ENCODE measurements around the gene TPPP3. TPM values are rescaled to one million over a fixed set of nuclear protein-coding genes. Genes with fewer than 3 reads are reported as not detected.

Gene TPPP3
- total and polyA plus RNA-seq, 9 donors = 2.2 to 269 (median 15.2) TPM

- Histone ChIP-seq H3K27me3 (no peaks in the 10 kb centered on the region), H3K9me3 (no peaks in the 10 kb centered on the region), H3K4me1 (ENCODE audit: insufficient read depth) (peaks cover 20% of the 10 kb centered on the region), H3K27ac (no peak overlapping the region), H3K4me3 (no peak overlapping the region), H3K36me3 (no peaks in the 10 kb centered on the region)
- intact Hi-C loops (cut with DNase I) = no loop called here
- no peak for DNase-seq
- TF ChIP-seq POLR2A (IDR thresholded peaks at IDR 0.05) (no peak), EP300 (IDR thresholded peaks at IDR 0.05) (no peak), CTCF (IDR thresholded peaks at IDR 0.05) (no peak)
- WGBS, 3 donors = 89 to 91% (median 90%) methylated on average over 19 of the region's 19 CpGs
Observed at GRCh38 chr16:67438824-67439393, 45.6 kb upstream of the TPPP3 start.

GRCh38 chr16:67438098-67438791 lies 44.9 kb upstream of the TPPP3 start:
- TF ChIP-seq POLR2A (IDR thresholded peaks at IDR 0.05) (no peak), EP300 (IDR thresholded peaks at IDR 0.05) (no peak), CTCF (IDR thresholded peaks at IDR 0.05) (no peak)

GRCh38 chr16:67437513-67437912 lies 44.2 kb upstream of the TPPP3 start:
- Histone ChIP-seq H3K9me3 (no peaks in the 10 kb centered on the region), H3K4me3 (no peak overlapping the region), H3K4me1 (ENCODE audit: insufficient read depth) (peaks cover 9% of the 10 kb centered on the region), H3K36me3 (no peaks in the 10 kb centered on the region), H3K27ac (no peak overlapping the region), H3K27me3 (no peaks in the 10 kb centered on the region)
- 83 to 88% (median 84%) methylated on average over 4 of the region's 4 CpGs for WGBS, 3 donors
- intact Hi-C loops (cut with DNase I) = no loop called here
- DNase-seq = no peak
- no peak for TF ChIP-seq CTCF (IDR thresholded peaks at IDR 0.05)
- no peak for TF ChIP-seq EP300 (IDR thresholded peaks at IDR 0.05)
- no peak for TF ChIP-seq POLR2A (IDR thresholded peaks at IDR 0.05)

More at GRCh38 chr16:67438098-67438791, 44.9 kb upstream of the TPPP3 start:
- Histone ChIP-seq H3K36me3 (no peaks in the 10 kb centered on the region), H3K4me1 (ENCODE audit: insufficient read depth) (peaks cover 13% of the 10 kb centered on the region), H3K27ac (no peak overlapping the region), H3K9me3 (no peaks in the 10 kb centered on the region), H3K27me3 (no peaks in the 10 kb centered on the region), H3K4me3 (no peak overlapping the region)
- DNase-seq = no peak
- WGBS, 3 donors = 88 to 92% (median 90%) methylated on average over 20 of the region's 20 CpGs
- intact Hi-C loops (cut with DNase I) = no loop called here

- H3K36me3 ChIP-seq = no peaks in the 10 kb centered on the region
- no peaks in the 10 kb centered on the region for H3K27me3 ChIP-seq
- intact Hi-C loops (cut with DNase I) = no loop called here
- H3K4me1 ChIP-seq (ENCODE audit: insufficient read depth) = peaks cover 5% of the 10 kb centered on the region
- H3K27ac ChIP-seq = no peak overlapping the region
- 90 to 93% (median 92%) methylated on average over 23 of the region's 23 CpGs for WGBS, 3 donors
- TF ChIP-seq POLR2A (IDR thresholded peaks at IDR 0.05) = no peak
- TF ChIP-seq CTCF (IDR thresholded peaks at IDR 0.05) = no peak
- no peak for TF ChIP-seq EP300 (IDR thresholded peaks at IDR 0.05)
- no peaks in the 10 kb centered on the region for H3K9me3 ChIP-seq
- H3K4me3 ChIP-seq = no peak overlapping the region
- peak in 1 of 5 donors; percentile 19 for DNase-seq
Observed at GRCh38 chr16:67436640-67437193, 43.4 kb upstream of the TPPP3 start.

All from ovary (tissue), 9 donors.